OCI-LY1 (cell line): ENCODE data around the gene SMYD3.

ENCODE experiments used
- EZH2 ChIP-seq: fragments of 200-600 bp; sonication (generic), shearing (Covaris generic); IDR thresholded peaks from 2 replicates; pipeline ENCODE4 v1.8.0; 2017; ENCODE audit warnings: borderline replicate concordance, mixed run types, mild to moderate bottlenecking, antibody characterized with exemption, low read length, moderate library complexity, mixed read lengths
- TF ChIP-seq, protein P1 (sequence below): fragments of 200-600 bp; sonication (generic), shearing (Covaris generic); IDR thresholded peaks from 2 replicates; pipeline ENCODE4 v1.5.1; 2017; ENCODE audit warnings: mild to moderate bottlenecking, antibody characterized with exemption, low read length, moderate library complexity, mixed read lengths

GRCh38 chr1:246141306-246141705 is 365.8 kb downstream of the SMYD3 start:
- TF ChIP-seq, protein P1, sequence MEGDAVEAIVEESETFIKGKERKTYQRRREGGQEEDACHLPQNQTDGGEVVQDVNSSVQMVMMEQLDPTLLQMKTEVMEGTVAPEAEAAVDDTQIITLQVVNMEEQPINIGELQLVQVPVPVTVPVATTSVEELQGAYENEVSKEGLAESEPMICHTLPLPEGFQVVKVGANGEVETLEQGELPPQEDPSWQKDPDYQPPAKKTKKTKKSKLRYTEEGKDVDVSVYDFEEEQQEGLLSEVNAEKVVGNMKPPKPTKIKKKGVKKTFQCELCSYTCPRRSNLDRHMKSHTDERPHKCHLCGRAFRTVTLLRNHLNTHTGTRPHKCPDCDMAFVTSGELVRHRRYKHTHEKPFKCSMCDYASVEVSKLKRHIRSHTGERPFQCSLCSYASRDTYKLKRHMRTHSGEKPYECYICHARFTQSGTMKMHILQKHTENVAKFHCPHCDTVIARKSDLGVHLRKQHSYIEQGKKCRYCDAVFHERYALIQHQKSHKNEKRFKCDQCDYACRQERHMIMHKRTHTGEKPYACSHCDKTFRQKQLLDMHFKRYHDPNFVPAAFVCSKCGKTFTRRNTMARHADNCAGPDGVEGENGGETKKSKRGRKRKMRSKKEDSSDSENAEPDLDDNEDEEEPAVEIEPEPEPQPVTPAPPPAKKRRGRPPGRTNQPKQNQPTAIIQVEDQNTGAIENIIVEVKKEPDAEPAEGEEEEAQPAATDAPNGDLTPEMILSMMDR, result no peak
- no peak for TF ChIP-seq EZH2
